AG09309 (cell line): ENCODE data around the gene TP53AIP1.

Experiments used
- DNase-seq: peaks from one replicate; pipeline ENCODE4 v3.0.0-alpha.2; 2010; ENCODE audit warnings: low read depth
- H3K4me3 ChIP-seq: 2 replicates; pipeline ENCODE4 v1.5.1; 2011; ENCODE audit warnings: mild to moderate bottlenecking, low read depth, low read length, moderate library complexity; ENCODE audit not compliant: control insufficient read depth
- CTCF ChIP-seq: IDR thresholded peaks from 2 replicates; pipeline ENCODE4 v1.5.1; 2011; ENCODE audit warnings: mild to moderate bottlenecking, low read depth, low read length, inconsistent platforms; ENCODE audit not compliant: insufficient read depth, control insufficient read depth; ENCODE audit errors: missing control alignments

The TP53AIP1 gene

GRCh38 chr11:128929468-128929867 is 13.2 kb downstream of the TP53AIP1 start:
- DNase-seq, result no peak
- H3K4me3 ChIP-seq, result no peak overlapping the region
- TF ChIP-seq CTCF, result no peak

- TF ChIP-seq CTCF, result no peak
- DNase-seq, result no peak
- H3K4me3 ChIP-seq, result no peak overlapping the region
Measured at GRCh38 chr11:128928400-128928799, 14.3 kb downstream of the TP53AIP1 start.

- no peak for TF ChIP-seq CTCF
- no peak for DNase-seq
- no peak overlapping the region for H3K4me3 ChIP-seq
Measured at GRCh38 chr11:128927683-128928336, 14.9 kb downstream of the TP53AIP1 start.

- no peak for DNase-seq
- H3K4me3 ChIP-seq, result no peak overlapping the region
- no peak for TF ChIP-seq CTCF
Measured at GRCh38 chr11:128927108-128927461, 15.6 kb downstream of the TP53AIP1 start.

GRCh38 chr11:128926437-128927107 is 16.1 kb downstream of the TP53AIP1 start:
- TF ChIP-seq CTCF, result no peak
- H3K4me3 ChIP-seq, result no peak overlapping the region
- no peak for DNase-seq

GRCh38 chr11:128926000-128926399 is 16.7 kb downstream of the TP53AIP1 start:
- TF ChIP-seq CTCF, result no peak
- no peak overlapping the region for H3K4me3 ChIP-seq
- DNase-seq, result no peak
